ENCODE data around the gene MRPS34. TPM values are rescaled to one million over a fixed set of nuclear protein-coding genes. Genes with fewer than 3 reads are reported as not detected.

The MRPS34 gene
- total and polyA plus RNA-seq, 12 donors, result 57.8 to 141 (median 79.5) TPM

GRCh38 chr16:1794221-1794871 is 21.4 kb upstream of the MRPS34 start:
- peaks cover 0 to 16% (median 0%) of the 10 kb centered on the region in 11 donors for H3K9me3 ChIP-seq
- no peak for TF ChIP-seq CTCF (IDR thresholded peaks at IDR 0.05)
- H3K4me3 ChIP-seq, result no peak overlapping the region
- no peaks in the 10 kb centered on the region for H3K27me3 ChIP-seq
- peak in 2 of 8 donors; percentile 7 to 10 for ATAC-seq
- H3K27ac ChIP-seq, result no peak overlapping the region
- WGBS, 2 donors, result 63 to 64% methylated on average over 18 of the region's 18 CpGs
- intact Hi-C loops (cut with DNase I), result loop anchor here in 1 of 10 donors (10.0 kb wide), 1 partner anchor 60 kb away; no protein-coding TSS in a partner anchor
- DNase-seq, result peak in 1 of 2 donors; percentile 3
- H3K4me1 ChIP-seq, result no peaks in the 10 kb centered on the region
- H3K36me3 ChIP-seq, result peaks cover 0 to 31% (median 0%) of the 10 kb centered on the region in 9 donors

GRCh38 chr16:1793578-1794220 is 20.8 kb upstream of the MRPS34 start, which contains the start of gene IGFALS:
Gene IGFALS, minus strand, starts transcription at chr16:1793705. Its CDS starts 53 bp downstream, at chr16:1793652.
- H3K9me3 ChIP-seq, result peaks cover 0 to 16% (median 0%) of the 10 kb centered on the region in 11 donors
- 63 to 66% methylated on average over 28 of the region's 28 CpGs for WGBS, 2 donors
- no peak for TF ChIP-seq CTCF (IDR thresholded peaks at IDR 0.05)
- H3K4me3 ChIP-seq, result no peak within 1 kb of the TSS
- intact Hi-C loops (cut with DNase I), result loop anchor here in 1 of 10 donors (10.0 kb wide), 1 partner anchor 59 kb away; no protein-coding TSS in a partner anchor
- no peak for DNase-seq
- no peak within 1 kb of the TSS for H3K27ac ChIP-seq
- peaks cover 0 to 37% (median 1%) of the 10 kb centered on the region in 9 donors for H3K36me3 ChIP-seq
- ATAC-seq, result peak in 2 of 8 donors; percentile 16 to 19
- H3K4me1 ChIP-seq, result no peaks in the 10 kb centered on the region
- H3K27me3 ChIP-seq, result no peaks in the 10 kb centered on the region

GRCh38 chr16:1792836-1793577 is 20.1 kb upstream of the MRPS34 start:
- intact Hi-C loops (cut with DNase I), result loop anchor here in 1 of 10 donors (10.0 kb wide), 1 partner anchor 58 kb away; no protein-coding TSS in a partner anchor
- TF ChIP-seq CTCF (IDR thresholded peaks at IDR 0.05), result no peak
- H3K36me3 ChIP-seq, result peaks cover 0 to 44% (median 7%) of the 10 kb centered on the region in 9 donors
- no peak overlapping the region for H3K4me3 ChIP-seq
- WGBS, 2 donors, result 87 to 89% methylated on average over 32 to 33 of the region's 33 CpGs
- DNase-seq (peak in 1 of 2 donors; percentile 2), ATAC-seq (peak in 1 of 8 donors; percentile 20)
- H3K9me3 ChIP-seq, result peaks cover 0 to 10% (median 0%) of the 10 kb centered on the region in 11 donors
- no peaks in the 10 kb centered on the region for H3K27me3 ChIP-seq
- no peak overlapping the region for H3K27ac ChIP-seq
- H3K4me1 ChIP-seq, result no peaks in the 10 kb centered on the region
